Suppressor macrophage treated with lipopolysaccharide for 1 hour (primary cell): ENCODE measurements around the gene LIMCH1.

Source experiments
- DNase-seq, 3 donors: peaks; one replicate each; pipeline ENCODE4 v3.0.0-alpha.2; 2020 to 2022

Gene LIMCH1

GRCh38 chr4:41572516-41572915 is 34.6 kb downstream of the LIMCH1 start:
- peak; percentile 17 to 30 (median 17) for DNase-seq

GRCh38 chr4:41572956-41573355 is 35.0 kb downstream of the LIMCH1 start:
- no peak for DNase-seq

GRCh38 chr4:41573502-41574001 is 35.6 kb downstream of the LIMCH1 start:
- DNase-seq: no peak

- DNase-seq: no peak
Observed at GRCh38 chr4:41575207-41575606, 37.2 kb downstream of the LIMCH1 start.

- no peak for DNase-seq
Observed at GRCh38 chr4:41575665-41576064, 37.7 kb downstream of the LIMCH1 start.

GRCh38 chr4:41579043-41579442 is 41.1 kb downstream of the LIMCH1 start:
- no peak for DNase-seq

DNA sequence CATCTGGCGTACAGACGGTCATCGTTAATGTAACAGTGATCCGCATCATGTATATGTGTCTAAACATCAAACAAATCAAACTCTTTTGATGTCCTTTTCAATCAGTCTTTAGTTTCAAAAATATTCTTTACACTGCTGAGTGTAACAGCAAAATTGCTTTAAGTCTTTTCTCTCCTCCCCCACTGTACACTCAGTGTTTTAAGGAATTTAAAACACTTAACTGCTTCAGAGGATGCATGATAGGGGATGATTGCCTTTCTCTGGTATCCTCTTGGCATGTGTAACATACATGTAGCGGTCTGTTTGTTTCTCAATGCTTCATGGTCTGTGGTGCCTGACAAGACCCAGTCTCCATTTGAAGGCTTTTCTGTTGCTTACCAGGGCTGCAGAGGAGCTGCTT is 41.6 kb downstream of the LIMCH1 start:
- no peak for DNase-seq

DNA sequence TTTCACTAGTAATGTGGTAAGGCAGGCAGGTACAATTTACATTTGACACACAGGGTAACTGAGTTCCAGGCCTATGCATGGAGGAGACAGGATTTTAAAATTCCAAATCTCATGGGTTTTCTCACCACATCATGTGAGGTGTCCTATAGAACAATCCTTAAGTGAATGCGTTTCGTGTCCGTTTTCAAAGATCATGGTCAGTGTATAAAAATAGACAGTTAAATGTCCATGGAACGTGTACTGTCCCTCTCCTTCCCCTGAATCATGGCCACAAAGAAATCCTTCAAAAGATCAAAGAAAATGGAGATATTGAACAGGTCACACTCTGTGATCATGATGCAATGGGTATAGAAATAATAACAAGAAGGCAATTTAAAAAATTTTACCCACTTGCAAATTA is 42.0 kb downstream of the LIMCH1 start:
- DNase-seq: no peak

- no peak for DNase-seq
Observed at GRCh38 chr4:41586675-41587225, 48.8 kb downstream of the LIMCH1 start.

DNA sequence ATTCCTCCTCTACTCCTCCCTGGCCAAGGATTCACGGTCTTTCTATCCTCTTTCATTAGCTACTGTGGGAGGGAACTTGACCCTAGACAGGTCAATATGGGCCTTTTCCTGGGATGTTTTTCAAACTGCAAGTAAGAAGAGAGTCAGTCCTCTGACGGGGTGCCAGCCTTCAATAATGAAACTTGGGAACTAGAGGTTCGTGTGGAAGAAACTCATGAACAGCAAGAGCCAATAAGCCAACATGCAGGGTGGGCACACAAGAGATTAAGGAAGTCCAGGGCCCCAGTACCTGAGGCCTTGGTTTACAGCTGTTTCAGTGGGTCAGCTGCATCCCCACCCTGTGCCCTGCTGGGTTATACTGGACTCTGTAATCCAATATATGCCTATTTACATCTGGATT is 49.3 kb downstream of the LIMCH1 start:
- DNase-seq: no peak

DNA sequence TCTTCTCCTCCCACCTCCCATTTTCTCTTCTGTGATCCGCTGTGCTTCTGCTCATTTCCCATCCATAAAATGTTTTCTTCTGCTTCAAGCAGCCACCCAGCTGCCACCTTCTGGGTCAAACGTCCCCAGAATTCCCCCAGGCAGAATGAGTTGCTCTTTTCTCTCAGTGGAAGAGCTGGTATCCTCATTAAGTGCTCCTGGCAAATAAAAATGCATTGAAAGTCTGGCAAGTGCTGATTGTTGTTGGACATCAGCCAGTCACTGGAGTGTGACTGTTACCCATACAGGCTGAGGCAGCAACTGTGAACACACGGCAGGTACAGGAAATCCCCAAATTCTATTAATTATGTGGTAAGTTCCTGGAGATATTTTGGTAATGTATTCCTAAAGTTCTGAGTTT is 52.6 kb downstream of the LIMCH1 start:
- DNase-seq: no peak

- DNase-seq: no peak
Observed at GRCh38 chr4:41594432-41594831, 56.5 kb downstream of the LIMCH1 start.

DNA sequence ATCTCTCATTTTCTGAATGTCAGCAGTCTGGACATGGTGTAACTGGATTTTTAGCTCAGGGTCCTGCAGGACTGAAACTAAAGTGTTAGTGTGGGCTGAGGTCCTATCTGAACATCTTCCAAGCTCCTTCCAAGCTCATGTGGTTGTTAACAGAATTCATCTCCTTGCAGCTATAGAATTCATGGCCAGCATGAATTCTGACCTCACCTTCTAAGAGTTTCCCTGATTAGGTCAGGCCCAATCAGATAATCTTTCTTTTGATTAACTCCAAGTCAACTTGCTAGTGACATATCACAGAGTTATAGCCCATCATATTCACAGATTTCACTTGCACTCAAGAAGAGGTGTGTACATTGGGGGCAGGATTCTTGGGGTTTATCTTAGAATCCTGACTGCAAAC is 59.5 kb downstream of the LIMCH1 start:
- no peak for DNase-seq

GRCh38 chr4:41598580-41598979 is 60.6 kb downstream of the LIMCH1 start:
- no peak for DNase-seq

GRCh38 chr4:41599192-41599786 is 61.3 kb downstream of the LIMCH1 start:
- no peak for DNase-seq

- no peak for DNase-seq
Observed at GRCh38 chr4:41600243-41600912, 62.4 kb downstream of the LIMCH1 start.

DNA sequence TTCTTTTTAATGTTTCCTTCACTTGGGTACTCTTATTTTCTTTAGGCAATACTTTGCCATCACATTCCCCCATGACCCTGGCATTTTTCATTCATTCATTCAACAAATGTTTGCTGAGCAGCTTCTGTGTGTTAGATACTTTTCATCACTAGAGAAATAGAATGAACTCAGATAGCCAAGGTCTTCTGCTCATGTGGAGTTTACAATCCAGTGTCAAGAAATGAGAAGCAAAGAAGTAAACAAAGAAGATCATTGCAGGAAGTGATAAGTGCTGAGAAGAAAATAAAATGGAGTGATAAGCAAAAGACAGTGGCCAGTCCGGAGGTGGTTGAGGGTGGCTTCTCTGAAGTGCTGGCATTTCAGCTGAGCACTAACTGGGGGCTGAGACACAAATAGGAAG is 63.1 kb downstream of the LIMCH1 start:
- no peak for DNase-seq

DNA sequence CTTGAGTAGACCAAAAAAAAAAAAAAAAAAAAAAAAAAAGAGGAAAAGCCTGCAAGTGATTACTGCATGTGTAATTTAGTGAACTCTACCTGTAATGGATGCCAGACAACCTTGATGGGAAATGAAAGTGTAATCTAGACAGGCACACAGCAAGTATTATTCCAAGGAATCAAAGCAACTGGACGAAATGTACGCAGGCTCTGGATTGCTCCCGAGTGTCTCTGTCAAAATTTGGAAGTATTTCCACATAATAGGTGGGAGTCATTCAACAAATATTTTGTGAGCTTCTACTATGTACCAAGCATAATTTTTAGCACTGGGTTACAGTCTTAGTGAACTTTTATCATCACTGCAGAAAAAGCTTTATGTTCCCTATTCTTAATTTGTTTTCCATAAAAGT is 64.2 kb downstream of the LIMCH1 start:
- no peak for DNase-seq

- DNase-seq: no peak
Observed at GRCh38 chr4:41602886-41603498, 65.0 kb downstream of the LIMCH1 start.

DNA sequence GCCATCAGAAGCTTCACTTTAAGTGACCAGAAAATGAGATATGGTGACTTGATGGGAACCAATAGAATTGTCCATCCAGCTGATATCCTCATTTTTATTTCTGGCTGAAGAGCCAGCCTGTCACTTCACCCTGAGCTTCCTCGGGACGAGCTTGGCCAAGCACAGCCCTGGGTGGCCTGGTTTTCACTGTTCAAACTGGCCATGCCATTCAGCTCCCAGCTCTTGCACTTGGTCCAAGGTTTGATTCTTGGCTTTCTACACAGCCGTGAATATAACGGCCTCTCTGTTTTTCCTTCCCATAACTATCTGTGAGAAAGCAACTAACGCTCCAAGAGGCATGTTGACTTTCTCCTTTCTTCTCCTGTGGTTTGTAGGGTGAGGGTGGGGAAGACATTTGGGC is 71.9 kb downstream of the LIMCH1 start:
- no peak for DNase-seq

- no peak for DNase-seq
Observed at GRCh38 chr4:41610474-41610873, 72.5 kb downstream of the LIMCH1 start.

DNA sequence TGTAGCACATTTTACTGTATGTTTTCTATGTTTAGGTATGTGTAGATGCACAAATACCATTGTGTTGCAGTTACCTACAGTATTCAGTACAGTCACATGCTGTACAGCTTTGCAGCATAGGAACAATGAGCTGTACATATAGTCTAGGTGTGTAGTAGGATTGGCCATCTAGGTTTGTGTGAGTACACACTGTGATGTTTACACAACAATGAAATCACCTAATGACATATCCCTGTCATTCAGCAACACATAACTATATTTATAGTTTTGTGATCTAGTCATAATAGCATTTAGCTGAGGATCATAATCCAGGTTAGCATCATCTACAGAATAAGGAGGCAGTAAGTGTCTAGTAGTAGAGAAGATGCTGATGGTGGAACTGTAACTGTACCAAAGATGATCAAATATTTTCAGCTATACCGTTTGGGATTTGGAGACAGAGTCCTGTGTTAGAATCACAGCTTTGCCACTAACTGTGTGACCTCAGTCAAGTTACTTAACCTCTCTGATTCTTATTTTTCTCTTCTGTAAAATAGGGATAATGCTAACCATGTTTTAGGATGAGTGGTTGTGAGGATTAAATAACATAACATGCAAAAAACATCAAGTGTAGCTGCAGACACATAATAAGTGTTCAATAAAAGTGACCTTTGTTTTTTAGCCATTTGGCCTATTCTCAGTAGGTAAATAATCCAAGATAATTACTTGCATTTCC is 73.3 kb downstream of the LIMCH1 start:
- DNase-seq: no peak
